H9 (cell line): ENCODE data around the gene DCLRE1C. TPM values are rescaled to one million over a fixed set of nuclear protein-coding genes. Genes with fewer than 3 reads are reported as not detected.

Experiments used
- DNase-seq: peaks from one replicate; pipeline ENCODE4 v3.0.0-alpha.2; 2017
- H2AFZ ChIP-seq: one replicate; pipeline ENCODE4 v1.6.1; 2013; ENCODE audit warnings: mild to moderate bottlenecking, low read length, control low read depth, moderate library complexity
- H2AK5ac ChIP-seq: 2 replicates; pipeline ENCODE4 v1.6.1; 2013; ENCODE audit warnings: low read length, control low read depth, mixed read lengths; ENCODE audit not compliant: insufficient read length
- H2BK120ac ChIP-seq: one replicate; pipeline ENCODE4 v1.6.1; 2013; ENCODE audit warnings: low read depth, mild to moderate bottlenecking, low read length, control low read depth, inconsistent platforms; ENCODE audit not compliant: poor library complexity, severe bottlenecking
- H2BK12ac ChIP-seq: 2 replicates; pipeline ENCODE4 v1.6.1; 2013; ENCODE audit warnings: low read length, control low read depth, mixed read lengths, low read depth; ENCODE audit not compliant: insufficient read length
- H2BK15ac ChIP-seq: 2 replicates; pipeline ENCODE4 v1.6.1; 2013; ENCODE audit warnings: low read depth, low read length, control low read depth
- H2BK20ac ChIP-seq: one replicate; pipeline ENCODE4 v1.6.1; 2013; ENCODE audit warnings: low read depth, mild to moderate bottlenecking, low read length, control low read depth, inconsistent platforms; ENCODE audit not compliant: poor library complexity, severe bottlenecking
- H2BK5ac ChIP-seq: 2 replicates; pipeline ENCODE4 v1.6.1; 2013; ENCODE audit warnings: low read length, control low read depth, mixed read lengths; ENCODE audit not compliant: insufficient read length
- H3K14ac ChIP-seq: 2 replicates; pipeline ENCODE4 v1.6.1; 2013; ENCODE audit warnings: low read length, control low read depth; ENCODE audit not compliant: insufficient read depth
- H3K18ac ChIP-seq: 2 replicates; pipeline ENCODE4 v1.6.1; 2013; ENCODE audit warnings: low read depth, mild to moderate bottlenecking, mixed read lengths, low read length, control low read depth; ENCODE audit not compliant: insufficient read length
- H3K23ac ChIP-seq: 2 replicates; pipeline ENCODE4 v1.6.1; 2013; ENCODE audit warnings: low read length, control low read depth, mixed read lengths, low read depth; ENCODE audit not compliant: insufficient read length
- H3K23me2 ChIP-seq: 2 replicates; pipeline ENCODE4 v1.6.1; 2013; ENCODE audit warnings: low read depth, mild to moderate bottlenecking, mixed read lengths, low read length, control low read depth; ENCODE audit not compliant: insufficient read length, poor library complexity, severe bottlenecking
- H3K27ac ChIP-seq: 2 replicates; pipeline ENCODE4 v1.5.1; 2013; ENCODE audit warnings: low read length, control low read depth, mixed read lengths, low read depth; ENCODE audit not compliant: insufficient read length
- H3K27me3 ChIP-seq: 2 replicates; pipeline ENCODE4 v1.6.1; 2013; ENCODE audit warnings: low read length, control low read depth, inconsistent platforms; ENCODE audit not compliant: insufficient read depth
- H3K4ac ChIP-seq: 2 replicates; pipeline ENCODE4 v1.6.1; 2013; ENCODE audit warnings: low read depth, mild to moderate bottlenecking, control low read depth, inconsistent platforms, low read length, moderate library complexity
- H3K4me1 ChIP-seq: 2 replicates; pipeline ENCODE4 v1.6.1; 2013; ENCODE audit warnings: low read length, control low read depth, inconsistent platforms; ENCODE audit not compliant: insufficient read depth
- H3K4me2 ChIP-seq: 2 replicates; pipeline ENCODE4 v1.6.1; 2013; ENCODE audit warnings: low read length, control low read depth, mixed read lengths; ENCODE audit not compliant: insufficient read length, insufficient read depth
- H3K56ac ChIP-seq: 2 replicates; pipeline ENCODE4 v1.6.1; 2013; ENCODE audit warnings: low read depth, mild to moderate bottlenecking, mixed read lengths, low read length, control low read depth; ENCODE audit not compliant: insufficient read length
- H3K79me1 ChIP-seq: 2 replicates; pipeline ENCODE4 v1.6.1; 2013; ENCODE audit warnings: low read depth, mild to moderate bottlenecking, moderate library complexity, low read length, control low read depth, inconsistent platforms; ENCODE audit not compliant: insufficient read depth, poor library complexity, severe bottlenecking
- H3K79me2 ChIP-seq: 2 replicates; pipeline ENCODE4 v1.6.1; 2013; ENCODE audit warnings: low read length, control low read depth, inconsistent platforms; ENCODE audit not compliant: insufficient read depth
- H3K9ac ChIP-seq: 2 replicates; pipeline ENCODE4 v1.6.1; 2013; ENCODE audit warnings: low read length, control low read depth, mixed read lengths; ENCODE audit not compliant: insufficient read length; ENCODE audit errors: extremely low read depth
- H3K9me3 ChIP-seq: one replicate; pipeline ENCODE4 v1.6.1; 2013; ENCODE audit warnings: low read depth, low read length, inconsistent platforms; ENCODE audit not compliant: control insufficient read depth
- H3T11ph ChIP-seq: one replicate; pipeline ENCODE4 v1.6.1; 2013; ENCODE audit warnings: mild to moderate bottlenecking, low read length, control low read depth, inconsistent platforms
- H4K20me1 ChIP-seq: one replicate; pipeline ENCODE4 v1.6.1; 2013; ENCODE audit not compliant: control insufficient read depth, insufficient read length, insufficient read depth
- H4K5ac ChIP-seq: 2 replicates; pipeline ENCODE4 v1.6.1; 2013; ENCODE audit warnings: low read depth, mild to moderate bottlenecking, mixed read lengths, low read length, control low read depth; ENCODE audit not compliant: insufficient read length
- H4K8ac ChIP-seq: replicated peaks from 2 replicates; pipeline ENCODE4 v1.6.1; 2013; ENCODE audit warnings: low read length, control low read depth, mixed read lengths, low read depth; ENCODE audit not compliant: insufficient read length
- H4K91ac ChIP-seq: 2 replicates; pipeline ENCODE4 v1.6.1; 2013; ENCODE audit warnings: low read depth, mild to moderate bottlenecking, moderate library complexity, mixed read lengths, low read length, control low read depth; ENCODE audit not compliant: insufficient read length
- H3K27ac Mint-ChIP-seq, 3 experiments: 2 replicates in 2 of 3; 3 replicates in 1 of 3; pipeline ENCODE4 v1.8.0; 2020 to 2021; ENCODE audit warnings: mixed read lengths in 3 of 3, mild to moderate bottlenecking in 1 of 3, moderate library complexity in 1 of 3
- H3K27me3 Mint-ChIP-seq: 2 replicates; pipeline ENCODE4 v1.8.0; 2021; ENCODE audit warnings: low read depth, mild to moderate bottlenecking, moderate library complexity, mixed read lengths
- H3K36me3 Mint-ChIP-seq, 3 experiments: 2 replicates in 2 of 3; 3 replicates in 1 of 3; pipeline ENCODE4 v1.8.0; 2020 to 2021; ENCODE audit warnings: low read depth in 3 of 3, mixed read lengths in 3 of 3; ENCODE audit not compliant: insufficient read depth in 1 of 3
- H3K4me1 Mint-ChIP-seq, 2 experiments: 2 replicates each; pipeline ENCODE4 v1.8.0; 2020; ENCODE audit warnings: mixed read lengths in 2 of 2
- H3K4me3 Mint-ChIP-seq, 2 experiments: 2 replicates in 1 of 2; 3 replicates in 1 of 2; pipeline ENCODE4 v1.8.0; 2020 to 2021; ENCODE audit warnings: mild to moderate bottlenecking in 2 of 2, mixed read lengths in 2 of 2, moderate library complexity in 1 of 2
- H3K9me3 Mint-ChIP-seq, 2 experiments: 2 replicates in 1 of 2; 3 replicates in 1 of 2; pipeline ENCODE4 v1.8.0; 2020; ENCODE audit warnings: mild to moderate bottlenecking in 2 of 2, mixed read lengths in 2 of 2, moderate library complexity in 1 of 2
- WGBS: extraction: QIAGEN DNeasy Blood & Tissue Kit; methylation state at CpG from one replicate; pipeline ENCODE4 v1.1.7; 2013; ENCODE audit warnings: missing lambda C conversion rate, low lambda C conversion rate, mixed read lengths; ENCODE audit not compliant: insufficient read length; ENCODE audit errors: extremely low coverage; 5-methylcytosine and 5-hydroxymethylcytosine counted together
- total RNA-seq: library from RNA; stranded (reverse); gene quantifications from 2 replicates; pipeline ENCODE4 v1.2.1, GENCODE V29; 2021
- TF ChIP-seq, protein P1 (sequence below): fragments of 200-600 bp; sonication (generic); conservative IDR thresholded peaks from 3 replicates; pipeline ENCODE4 v1.8.0; 2021; ENCODE audit warnings: antibody characterized with exemption, mild to moderate bottlenecking

DCLRE1C gene
- total RNA-seq, 1 experiment from 2014 or later: 15.2 TPM

DNA sequence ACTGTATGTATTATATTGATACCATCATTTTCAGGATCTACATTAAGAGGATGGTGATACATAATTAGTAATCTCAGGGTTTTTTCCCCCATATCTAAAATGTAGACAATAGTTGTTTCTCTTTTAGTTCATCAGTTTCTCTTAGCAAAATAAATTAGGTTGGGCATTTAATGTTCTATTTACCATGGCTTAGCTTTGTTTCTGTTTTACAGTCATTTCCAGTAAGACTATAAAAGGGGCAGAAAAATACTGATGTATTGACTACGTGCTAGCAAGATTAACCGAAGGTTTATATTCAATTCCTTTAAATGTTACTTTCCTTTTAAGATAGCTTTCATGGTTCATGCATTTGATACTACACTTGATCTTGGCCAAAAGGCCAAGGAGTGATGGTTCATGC lies 49.0 kb downstream of the DCLRE1C start:
- Histone ChIP-seq H2BK15ac (no peak overlapping the region), H3K27ac (no peak overlapping the region), H4K20me1 (no peaks in the 10 kb centered on the region)

More for the DNA sequence above, 49.0 kb downstream of the DCLRE1C start:
- no CpG with 5 or more reads among the region's 2 CpGs for WGBS
- no peak overlapping the region for H3T11ph ChIP-seq
- no peaks in the 10 kb centered on the region for H3K9me3 ChIP-seq
- no peaks in the 10 kb centered on the region for H3K4me1 ChIP-seq
- no peak overlapping the region for H4K5ac ChIP-seq
- no peaks in the 10 kb centered on the region for H3K79me1 ChIP-seq
- H2BK12ac ChIP-seq: no peak overlapping the region
- H3K23me2 ChIP-seq: no peaks in the 10 kb centered on the region
- no peak overlapping the region for H4K91ac ChIP-seq
- no peak overlapping the region for H3K23ac ChIP-seq
- no peak overlapping the region for H3K4me3 Mint-ChIP-seq
- no peak overlapping the region for H4K8ac ChIP-seq
- peaks cover 57 to 85% (median 81%) of the 10 kb centered on the region in 3 experiments for H3K36me3 Mint-ChIP-seq
- no peak overlapping the region for H2BK120ac ChIP-seq
- no peaks in the 10 kb centered on the region for H3K27me3 ChIP-seq
- H2AK5ac ChIP-seq: no peak overlapping the region
- no peak overlapping the region for H3K4me2 ChIP-seq
- H3K9ac ChIP-seq: no peak overlapping the region
- no peak overlapping the region for H3K4ac ChIP-seq
- TF ChIP-seq, protein P1, sequence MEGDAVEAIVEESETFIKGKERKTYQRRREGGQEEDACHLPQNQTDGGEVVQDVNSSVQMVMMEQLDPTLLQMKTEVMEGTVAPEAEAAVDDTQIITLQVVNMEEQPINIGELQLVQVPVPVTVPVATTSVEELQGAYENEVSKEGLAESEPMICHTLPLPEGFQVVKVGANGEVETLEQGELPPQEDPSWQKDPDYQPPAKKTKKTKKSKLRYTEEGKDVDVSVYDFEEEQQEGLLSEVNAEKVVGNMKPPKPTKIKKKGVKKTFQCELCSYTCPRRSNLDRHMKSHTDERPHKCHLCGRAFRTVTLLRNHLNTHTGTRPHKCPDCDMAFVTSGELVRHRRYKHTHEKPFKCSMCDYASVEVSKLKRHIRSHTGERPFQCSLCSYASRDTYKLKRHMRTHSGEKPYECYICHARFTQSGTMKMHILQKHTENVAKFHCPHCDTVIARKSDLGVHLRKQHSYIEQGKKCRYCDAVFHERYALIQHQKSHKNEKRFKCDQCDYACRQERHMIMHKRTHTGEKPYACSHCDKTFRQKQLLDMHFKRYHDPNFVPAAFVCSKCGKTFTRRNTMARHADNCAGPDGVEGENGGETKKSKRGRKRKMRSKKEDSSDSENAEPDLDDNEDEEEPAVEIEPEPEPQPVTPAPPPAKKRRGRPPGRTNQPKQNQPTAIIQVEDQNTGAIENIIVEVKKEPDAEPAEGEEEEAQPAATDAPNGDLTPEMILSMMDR: no peak
- no peak for DNase-seq
- no peak overlapping the region for H3K14ac ChIP-seq
- H3K18ac ChIP-seq: no peak overlapping the region
- no peaks in the 10 kb centered on the region for H3K79me2 ChIP-seq
- no peaks in the 10 kb centered on the region for H3K27me3 Mint-ChIP-seq
- peaks cover 3 to 6% of the 10 kb centered on the region in 2 experiments for H3K4me1 Mint-ChIP-seq
- H3K56ac ChIP-seq: no peak overlapping the region
- H2BK20ac ChIP-seq: no peak overlapping the region
- no peak overlapping the region; a peak in 1 of 7 replicates for H3K27ac Mint-ChIP-seq
- H3K9me3 Mint-ChIP-seq: peaks cover 3 to 6% of the 10 kb centered on the region in 2 experiments; a peak in 3 of 5 replicates
- no peak overlapping the region for H2AFZ ChIP-seq
- no peak overlapping the region for H2BK5ac ChIP-seq
